ENCODE data around the gene VAV1. TPM values are rescaled to one million over a fixed set of nuclear protein-coding genes. Genes with fewer than 3 reads are reported as not detected.
"Not testable (repeated sequence)": the region's sequence is repeated elsewhere in the genome, so short reads cannot be mapped to it uniquely, and the experiment has no call there.

VAV1 gene
- total RNA-seq, 4 donors from 2014 or later, result 0.83 to 7.6 (median 3.6) TPM

- DNase-seq, result no peak
- WGBS, 2 donors, result 49 to 60% methylated on average over 9 of the region's 9 CpGs
- intact Hi-C loops (cut with DNase I), result loop anchor here (5.0 to 10.0 kb wide), 3 partner anchors 110 to 347 kb away; no protein-coding TSS in a partner anchor
Observed at GRCh38 chr19:6864325-6864940, 91.9 kb downstream of the VAV1 start.

GRCh38 chr19:6865849-6866248, 93.3 kb downstream of the VAV1 start:
- WGBS, 2 donors, result 66 to 76% methylated on average over 9 to 10 of the region's 10 CpGs
- no peaks in the 10 kb centered on the region for H3K36me3 ChIP-seq
- no peak for TF ChIP-seq POLR2A (IDR thresholded peaks at IDR 0.05)
- H3K9me3 ChIP-seq, result no peaks in the 10 kb centered on the region
- H3K4me1 ChIP-seq, result peaks cover 0 to 21% (median 5%) of the 10 kb centered on the region in 3 donors
- H3K27me3 ChIP-seq, result peaks cover 0 to 28% (median 0%) of the 10 kb centered on the region in 4 donors
- intact Hi-C loops (cut with DNase I), result loop anchor here (10.0 kb wide), 1 partner anchor 111 kb away; no protein-coding TSS in a partner anchor
- DNase-seq, result no peak
- no peak overlapping the region for H3K27ac ChIP-seq
- H3K4me3 ChIP-seq, result no peak overlapping the region

More at GRCh38 chr19:6864325-6864940, 91.9 kb downstream of the VAV1 start:
- no peaks in the 10 kb centered on the region for H3K9me3 ChIP-seq
- no peak overlapping the region for H3K27ac ChIP-seq
- no peak overlapping the region for H3K4me3 ChIP-seq
- TF ChIP-seq POLR2A (IDR thresholded peaks at IDR 0.05), result no peak
- TF ChIP-seq CTCF (IDR thresholded peaks at IDR 0.05), result no peak
- H3K27me3 ChIP-seq, result peaks cover 0 to 25% (median 0%) of the 10 kb centered on the region in 4 donors
- H3K36me3 ChIP-seq, result no peaks in the 10 kb centered on the region
- H3K4me1 ChIP-seq, result peaks cover 0 to 21% (median 5%) of the 10 kb centered on the region in 3 donors

GRCh38 chr19:6866741-6867151, 94.2 kb downstream of the VAV1 start:
- TF ChIP-seq POLR2A (IDR thresholded peaks at IDR 0.05), result no peak
- no peak for TF ChIP-seq CTCF (IDR thresholded peaks at IDR 0.05)
- Histone ChIP-seq H3K4me3 (no peak overlapping the region), H3K36me3 (no peaks in the 10 kb centered on the region), H3K9me3 (no peaks in the 10 kb centered on the region), H3K4me1 (peaks cover 0 to 17% (median 5%) of the 10 kb centered on the region in 3 donors), H3K27me3 (peaks cover 0 to 28% (median 0%) of the 10 kb centered on the region in 4 donors), H3K27ac (no peak overlapping the region)
- DNase-seq, result no peak
- WGBS, 2 donors, result 53 to 68% methylated on average over 3 to 6 of the region's 6 CpGs
- intact Hi-C loops (cut with DNase I), result loop anchor here (10.0 kb wide), 1 partner anchor 112 kb away; no protein-coding TSS in a partner anchor

GRCh38 chr19:6868351-6868750, 95.8 kb downstream of the VAV1 start:
- intact Hi-C loops (cut with DNase I), result loop anchor here (10.0 kb wide), 1 partner anchor 114 kb away; no protein-coding TSS in a partner anchor
- Histone ChIP-seq H3K27me3 (peaks cover 0 to 28% (median 0%) of the 10 kb centered on the region in 4 donors), H3K27ac (no peak overlapping the region), H3K9me3 (no peaks in the 10 kb centered on the region), H3K36me3 (no peaks in the 10 kb centered on the region), H3K4me1 (peaks cover 0 to 1% (median 0%) of the 10 kb centered on the region in 3 donors), H3K4me3 (no peak overlapping the region)
- no peak for DNase-seq
- no peak for TF ChIP-seq CTCF (IDR thresholded peaks at IDR 0.05)
- 6 to 26% methylated on average over 4 of the region's 4 CpGs for WGBS, 2 donors

GRCh38 chr19:6869151-6869882, 96.8 kb downstream of the VAV1 start:
- peaks cover 0 to 28% (median 0%) of the 10 kb centered on the region in 4 donors for H3K27me3 ChIP-seq
- intact Hi-C loops (cut with DNase I), result loop anchor here (10.0 kb wide), 1 partner anchor 115 kb away; no protein-coding TSS in a partner anchor
- H3K4me3 ChIP-seq, DNase-seq, H3K36me3 ChIP-seq, H3K9me3 ChIP-seq, H3K27ac ChIP-seq, H3K4me1 ChIP-seq: not testable (repeated sequence)
- 88% methylated on average over 21 to 22 of the region's 22 CpGs for WGBS, 2 donors

All from esophagus squamous epithelium (tissue), 5 donors.